ENCODE results near the gene YIPF3.
A peak's percentile ranks its signal among the peaks of the same experiment; 100 is the strongest.
"Not testable (repeated sequence)": the region's sequence is repeated elsewhere in the genome, so short reads cannot be mapped to it uniquely, and the experiment has no call there.

The YIPF3 gene

GRCh38 chr6:43491750-43492661, 24.7 kb downstream of the YIPF3 start:
- DNase-seq: peak; percentile 79

- DNase-seq: no peak
Measured at GRCh38 chr6:43490523-43490939, 26.2 kb downstream of the YIPF3 start.

GRCh38 chr6:43489277-43490072, 27.3 kb downstream of the YIPF3 start:
- DNase-seq: no peak

DNA sequence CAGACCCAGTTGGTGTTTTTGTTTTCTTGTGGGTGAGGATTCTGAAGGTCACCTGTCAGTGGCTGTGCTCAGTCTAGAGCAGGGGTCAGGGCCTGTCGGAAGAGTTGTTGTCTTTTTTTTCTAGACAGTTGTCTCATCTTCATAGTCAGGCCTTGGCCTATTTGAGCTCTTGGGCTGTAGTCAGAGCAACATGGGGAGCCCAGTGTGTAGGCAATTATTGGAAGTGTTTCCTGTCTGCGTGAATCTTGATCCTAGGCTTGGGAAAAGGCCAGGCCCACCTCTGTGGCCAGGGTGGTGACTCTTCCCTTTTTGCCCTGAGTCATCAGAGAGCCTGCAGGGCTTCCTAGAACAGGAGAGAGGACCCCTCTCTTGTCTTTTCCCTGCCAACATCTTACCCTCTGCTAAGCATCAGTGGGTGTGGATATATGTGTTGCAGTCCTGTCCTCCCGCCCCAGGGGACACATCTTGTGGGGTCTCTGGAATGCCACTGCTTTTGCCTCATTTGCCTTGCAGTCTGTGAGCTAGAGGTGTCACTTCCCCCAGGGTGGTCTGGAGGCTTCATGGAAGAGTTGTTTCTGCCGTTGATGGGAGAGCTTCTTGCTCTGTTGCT, 28.0 kb downstream of the YIPF3 start:
- no peak for DNase-seq

- no peak for DNase-seq
Measured at GRCh38 chr6:43481591-43482236, 35.0 kb downstream of the YIPF3 start.

GRCh38 chr6:43481075-43481474, 35.7 kb downstream of the YIPF3 start:
- DNase-seq: no peak

GRCh38 chr6:43478008-43478372, 38.7 kb downstream of the YIPF3 start:
- no peak for DNase-seq

GRCh38 chr6:43477235-43478007, 39.3 kb downstream of the YIPF3 start, which contains the start of gene TJAP1:
TJAP1 (plus strand) TSS chr6:43477570; CDS start chr6:43499002, 21,432 bp downstream.
- peak; percentile 98 for DNase-seq

- no peak for DNase-seq
Measured at GRCh38 chr6:43476746-43477145, 40.0 kb downstream of the YIPF3 start.

DNA sequence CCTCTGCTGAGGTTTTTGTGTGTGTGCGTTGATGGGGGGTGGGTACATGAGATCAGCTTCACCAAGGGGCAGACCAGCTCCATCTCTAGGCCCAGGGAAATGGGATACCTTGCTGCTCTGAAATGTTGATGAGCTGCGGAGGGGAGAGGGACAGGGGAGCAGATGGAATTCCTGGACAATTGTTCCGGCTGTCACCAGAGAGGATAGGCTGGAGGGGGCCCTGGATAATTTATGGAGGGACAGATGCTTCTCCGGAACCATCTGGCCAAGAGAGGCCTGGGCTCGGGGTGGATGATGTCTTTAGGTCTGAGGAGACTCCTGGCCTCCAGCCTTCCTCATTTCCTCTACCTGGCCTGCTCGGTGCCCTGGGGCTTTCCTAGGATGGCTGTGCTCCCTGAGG, 41.2 kb downstream of the YIPF3 start:
- no peak for DNase-seq

- no peak for DNase-seq
Measured at GRCh38 chr6:43472515-43472914, 44.2 kb downstream of the YIPF3 start.

GRCh38 chr6:43471399-43471798, 45.3 kb downstream of the YIPF3 start:
- no peak for DNase-seq

- DNase-seq: no peak
Measured at GRCh38 chr6:43469947-43470346, 46.8 kb downstream of the YIPF3 start.

DNA sequence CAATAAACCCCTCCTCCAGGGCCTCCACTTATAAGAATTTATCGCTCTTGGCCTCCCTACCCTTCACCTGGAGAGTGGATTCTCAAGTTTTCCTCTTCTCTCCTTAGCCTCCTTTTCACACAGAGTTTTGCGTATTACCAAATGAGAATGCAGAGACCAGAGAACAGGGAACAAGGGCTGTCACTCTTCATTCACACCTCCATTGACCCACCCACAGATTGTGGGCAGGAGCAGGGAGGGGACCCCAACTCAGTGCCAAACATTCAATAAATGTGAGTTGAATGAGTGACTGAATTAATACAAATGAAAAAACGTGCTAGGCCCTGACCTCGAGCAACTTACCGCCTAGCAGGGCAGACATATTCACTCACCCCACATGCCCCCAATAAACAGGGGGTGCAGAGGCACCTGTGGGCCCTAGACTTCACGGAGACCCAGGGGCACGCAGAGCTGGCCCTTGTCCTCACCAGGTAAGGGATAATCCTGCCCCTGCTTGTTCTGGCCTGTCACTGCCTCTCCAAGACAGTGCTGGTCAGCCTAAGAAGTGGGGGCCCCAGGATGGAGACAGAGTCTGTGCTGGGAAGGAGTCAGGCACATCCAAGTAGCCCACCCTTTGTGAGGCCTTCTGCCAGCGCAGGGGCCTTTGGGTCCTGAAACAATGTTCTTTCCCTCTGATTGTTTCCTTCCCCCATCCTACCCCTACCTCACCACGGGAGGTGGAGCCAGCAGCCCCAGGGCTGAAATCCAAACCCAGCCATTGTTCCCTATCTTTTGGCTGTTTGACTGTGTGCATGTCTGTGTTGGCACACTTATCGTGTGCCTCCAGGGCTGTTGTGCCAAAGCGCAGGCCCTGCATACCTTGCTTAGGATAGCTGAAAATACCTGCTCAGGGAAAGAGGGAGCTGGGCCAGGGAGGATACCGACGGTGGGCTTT, 47.7 kb downstream of the YIPF3 start:
- no peak for DNase-seq

GRCh38 chr6:43468240-43468639, 48.5 kb downstream of the YIPF3 start:
- DNase-seq: no peak

- DNase-seq: no peak
Measured at GRCh38 chr6:43467752-43468151, 49.0 kb downstream of the YIPF3 start.

GRCh38 chr6:43467265-43467664, 49.5 kb downstream of the YIPF3 start:
- DNase-seq: not testable (repeated sequence)

GRCh38 chr6:43465948-43466347, 50.8 kb downstream of the YIPF3 start:
- no peak for DNase-seq

DNA sequence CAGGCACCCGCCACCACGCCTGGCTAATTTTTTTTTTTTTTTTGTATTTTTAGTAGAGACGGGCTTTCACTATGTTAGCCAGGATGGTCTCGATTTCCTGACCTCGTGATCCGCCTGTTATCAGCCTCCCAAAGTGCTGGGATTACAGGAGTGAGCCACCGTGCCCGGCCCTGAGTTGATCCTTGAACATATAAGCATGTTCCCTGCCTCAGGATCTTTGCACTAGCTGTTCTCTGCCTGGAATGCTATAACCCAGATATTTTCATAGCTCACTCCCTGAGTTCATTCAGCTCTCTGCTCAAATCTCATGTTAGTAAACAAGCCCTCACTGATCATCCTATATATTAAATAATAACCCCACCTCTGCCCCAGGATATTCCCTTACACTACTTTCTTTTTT, 52.4 kb downstream of the YIPF3 start:
- DNase-seq: no peak

GRCh38 chr6:43461936-43462335, 54.8 kb downstream of the YIPF3 start:
- no peak for DNase-seq
